H1 (cell line): ENCODE measurements around the gene BAG1. TPM values are rescaled to one million over a fixed set of nuclear protein-coding genes. Genes with fewer than 3 reads are reported as not detected.

Source experiments
- CTCF ChIA-PET: fragments of 300-600 bp; sonication (Branson Sonifier 250); formaldehyde crosslinking; loops from one replicate; lab custom pipeline; 2021; ENCODE audit not compliant: partially characterized antibody; lab: Charles Lee
- POLR2A ChIA-PET: fragments of 300-600 bp; sonication (Branson Sonifier 250); formaldehyde crosslinking; loops from one replicate; lab custom pipeline; 2021; ENCODE audit warnings: inconsistent platforms; ENCODE audit not compliant: partially characterized antibody; lab: Charles Lee
- DNase-seq, 2 experiments: peaks; one replicate each; pipeline versions ENCODE4 v3.0.0 to v3.0.0-alpha.2; 2010 to 2022; ENCODE audit warnings: low spot score in 2 of 2, low read depth in 1 of 2, mixed read lengths in 1 of 2
- FAIRE-seq: peaks from 2 replicates; lab custom pipeline; 2011; peaks lifted over from hg19 to GRCh38; lab: Jason Lieb, UNC
- H2AFZ ChIP-seq: 2 replicates; pipeline ENCODE4 v1.8.1; 2012; ENCODE audit warnings: low read length, inconsistent platforms
- H2AK5ac ChIP-seq: 2 replicates; pipeline ENCODE4 v1.6.1; 2013; ENCODE audit warnings: low read depth, low read length
- H2BK120ac ChIP-seq: replicated peaks from 2 replicates; pipeline ENCODE3; 2013; ENCODE audit warnings: low read depth, low read length, inconsistent platforms
- H2BK12ac ChIP-seq: 2 replicates; pipeline ENCODE4 v1.6.1; 2013; ENCODE audit warnings: low read depth, low read length
- H2BK15ac ChIP-seq: 2 replicates; pipeline ENCODE4 v1.6.1; 2013; ENCODE audit warnings: low read length
- H2BK20ac ChIP-seq: 2 replicates; pipeline ENCODE4 v1.6.1; 2013; ENCODE audit warnings: low read length
- H2BK5ac ChIP-seq: 2 replicates; pipeline ENCODE4 v1.6.1; 2013; ENCODE audit warnings: low read depth, low read length
- H3K14ac ChIP-seq: 2 replicates; pipeline ENCODE4 v1.6.1; 2013; ENCODE audit warnings: inconsistent platforms; ENCODE audit not compliant: insufficient read length
- H3K18ac ChIP-seq: 2 replicates; pipeline ENCODE4 v1.6.1; 2013; ENCODE audit warnings: low read length; ENCODE audit errors: extremely low read depth
- H3K23ac ChIP-seq: 2 replicates; pipeline ENCODE4 v1.6.1; 2013; ENCODE audit warnings: inconsistent platforms; ENCODE audit not compliant: insufficient read length
- H3K23me2 ChIP-seq: 2 replicates; pipeline ENCODE4 v1.6.1; 2013; ENCODE audit warnings: low read depth, low read length
- H3K27ac ChIP-seq: 2 replicates; pipeline ENCODE4 v1.6.1; 2011; ENCODE audit warnings: low read depth, low read length, inconsistent platforms
- H3K27me3 ChIP-seq, 4 experiments: replicated peaks in 1 of 4; 1 replicate in 1 of 4; 2 replicates in 3 of 4; pipeline versions ENCODE4 v1.6.1 to v1.8.1; 2011 to 2013; ENCODE audit warnings: low read length in 3 of 4, mild to moderate bottlenecking in 3 of 4, inconsistent platforms in 2 of 4, mixed read lengths in 2 of 4, moderate library complexity in 1 of 4; ENCODE audit not compliant: control insufficient read depth in 3 of 4, insufficient read depth in 3 of 4; ENCODE audit errors: extremely low read depth in 1 of 4
- H3K36me3 ChIP-seq, 4 experiments: 2 replicates each; pipeline versions ENCODE4 v1.6.1 to v1.8.1; 2011 to 2013; ENCODE audit warnings: mild to moderate bottlenecking in 4 of 4, low read length in 3 of 4, moderate library complexity in 2 of 4, control low read depth in 1 of 4, inconsistent platforms in 1 of 4; ENCODE audit not compliant: insufficient read depth in 4 of 4, control insufficient read depth in 2 of 4
- H3K4ac ChIP-seq: replicated peaks from 2 replicates; pipeline ENCODE3; 2013; ENCODE audit warnings: low read length, low read depth, mixed read lengths, inconsistent platforms; ENCODE audit not compliant: insufficient read length
- H3K4me1 ChIP-seq, 4 experiments: replicated peaks in 1 of 4; 1 replicate in 1 of 4; 2 replicates in 3 of 4; pipeline versions ENCODE4 v1.6.1 to v1.8.1; 2011 to 2013; ENCODE audit warnings: low read length in 3 of 4, inconsistent platforms in 2 of 4, mixed read lengths in 1 of 4; ENCODE audit not compliant: insufficient read depth in 4 of 4, control insufficient read depth in 3 of 4
- H3K4me2 ChIP-seq, 2 experiments: 2 replicates each; pipeline versions ENCODE4 v1.6.1 to v1.8.1; 2011 to 2013; ENCODE audit warnings: low read depth in 2 of 2, low read length in 2 of 2, control low read depth in 1 of 2, inconsistent platforms in 1 of 2, mild to moderate bottlenecking in 1 of 2; ENCODE audit not compliant: insufficient read depth in 1 of 2
- H3K4me3 ChIP-seq, 4 experiments: fragments of 200-600, 300-600 bp in 1 of 4; sonication (generic), shearing (Covaris generic), sonication (Bioruptor Twin) in 1 of 4; 2 replicates each; pipeline versions ENCODE4 v1.5.1 to v1.8.1; 2011 to 2016; ENCODE audit warnings: low read length in 4 of 4, low read depth in 3 of 4, control low read depth in 2 of 4, inconsistent platforms in 2 of 4, mild to moderate bottlenecking in 2 of 4, mixed read lengths in 1 of 4, moderate library complexity in 1 of 4; ENCODE audit not compliant: insufficient read depth in 2 of 4; ENCODE audit errors: extremely low read depth in 1 of 4
- H3K56ac ChIP-seq: replicated peaks from 2 replicates; pipeline ENCODE3; 2013; ENCODE audit warnings: low read depth, mild to moderate bottlenecking, mixed read lengths, low read length, inconsistent platforms; ENCODE audit not compliant: insufficient read length
- H3K79me1 ChIP-seq: 2 replicates; pipeline ENCODE4 v1.6.1; 2013; ENCODE audit warnings: low read depth, low read length, control low read depth
- H3K79me2 ChIP-seq, 2 experiments: 2 replicates each; pipeline versions ENCODE4 v1.6.1 to v1.8.1; 2012 to 2013; ENCODE audit warnings: low read length in 2 of 2, mild to moderate bottlenecking in 2 of 2, inconsistent platforms in 1 of 2; ENCODE audit not compliant: insufficient read depth in 2 of 2, control insufficient read depth in 1 of 2
- H3K9ac ChIP-seq, 4 experiments: replicated peaks in 1 of 4; 1 replicate in 1 of 4; 2 replicates in 3 of 4; pipeline versions ENCODE4 v1.6.1 to v1.8.1; 2011 to 2013; ENCODE audit warnings: low read depth in 3 of 4, low read length in 3 of 4, control low read depth in 2 of 4, mild to moderate bottlenecking in 2 of 4, moderate library complexity in 2 of 4, inconsistent platforms in 1 of 4; ENCODE audit errors: extremely low read depth in 1 of 4
- H3K9me3 ChIP-seq, 2 experiments: 2 replicates each; pipeline versions ENCODE4 v1.6.1 to v1.8.1; 2012 to 2013; ENCODE audit warnings: mild to moderate bottlenecking in 2 of 2, moderate library complexity in 2 of 2, control low read depth in 1 of 2, inconsistent platforms in 1 of 2, low read depth in 1 of 2, low read length in 1 of 2, mixed read lengths in 1 of 2; ENCODE audit not compliant: insufficient read depth in 2 of 2
- H4K20me1 ChIP-seq, 2 experiments: replicated peaks in 1 of 2; 2 replicates each; pipeline versions ENCODE3 to v1.8.1; 2011 to 2013; ENCODE audit warnings: inconsistent platforms in 2 of 2, low read length in 2 of 2, mild to moderate bottlenecking in 1 of 2; ENCODE audit not compliant: insufficient read depth in 2 of 2, control insufficient read depth in 1 of 2
- H4K5ac ChIP-seq: 2 replicates; pipeline ENCODE4 v1.6.1; 2013; ENCODE audit warnings: low read length, low read depth, mixed read lengths, inconsistent platforms; ENCODE audit not compliant: insufficient read length
- H4K8ac ChIP-seq: 2 replicates; pipeline ENCODE4 v1.8.0; 2013; ENCODE audit warnings: mild to moderate bottlenecking, moderate library complexity, low read length, inconsistent platforms; ENCODE audit not compliant: insufficient read depth; ENCODE audit errors: extremely low read depth
- H4K91ac ChIP-seq: replicated peaks from 2 replicates; pipeline ENCODE3; 2013; ENCODE audit warnings: low read length, mixed read lengths, inconsistent platforms; ENCODE audit not compliant: insufficient read length
- ASH2L ChIP-seq: fragments of 200-600, 300-600 bp; sonication (generic); IDR thresholded peaks from one replicate; pipeline ENCODE4 v1.7.1; 2017; ENCODE audit warnings: low read length
- BACH1 ChIP-seq: IDR thresholded peaks from 2 replicates; pipeline ENCODE4 v1.6.1; 2012; ENCODE audit warnings: low read length, improper control_type of control experiment
- BRCA1 ChIP-seq: IDR thresholded peaks from 2 replicates; pipeline ENCODE4 v1.6.1; 2012; ENCODE audit warnings: low read depth, low read length, improper control_type of control experiment
- CHD2 ChIP-seq: IDR thresholded peaks from 2 replicates; pipeline ENCODE4 v1.6.1; 2012; ENCODE audit warnings: low read length, improper control_type of control experiment
- KDM4A ChIP-seq: IDR thresholded peaks from one replicate; pipeline ENCODE4 v1.7.1; 2012; ENCODE audit warnings: low read depth, mild to moderate bottlenecking, moderate library complexity, low read length, inconsistent platforms; ENCODE audit not compliant: severe bottlenecking
- KDM5A ChIP-seq: fragments of 200-600 bp; IDR thresholded peaks from 2 replicates; pipeline ENCODE4 v1.7.1; 2012; ENCODE audit warnings: mild to moderate bottlenecking, low read length, inconsistent platforms, mixed read lengths
- RAD21 ChIP-seq, 2 experiments: IDR thresholded peaks in 1 of 2; conservative IDR thresholded peaks in 1 of 2; 2 replicates each; pipeline ENCODE4 v1.6.1; 2011; ENCODE audit warnings: low read depth in 2 of 2, low read length in 2 of 2, improper control_type of control experiment in 1 of 2, inconsistent platforms in 1 of 2, mild to moderate bottlenecking in 1 of 2, moderate library complexity in 1 of 2
- SP1 ChIP-seq: IDR thresholded peaks from 2 replicates; pipeline ENCODE4 v1.6.1; 2011; ENCODE audit warnings: low read depth, low read length
- TBP ChIP-seq: IDR thresholded peaks from 2 replicates; pipeline ENCODE4 v1.6.1; 2011; ENCODE audit warnings: low read depth, low read length, improper control_type of control experiment
- USF2 ChIP-seq: IDR thresholded peaks from 2 replicates; pipeline ENCODE4 v1.6.1; 2011; ENCODE audit warnings: low read length, improper control_type of control experiment
- YY1 ChIP-seq: IDR thresholded peaks from 2 replicates; pipeline ENCODE4 v1.6.1; 2011; ENCODE audit warnings: low read depth, mild to moderate bottlenecking, low read length
- WGBS, 2 experiments: shearing (Covaris generic) in 1 of 2; methylation state at CpG; one replicate each; pipeline versions ENCODE4 v1.1.6 to v1.1.7; 2013 to 2015; ENCODE audit warnings: low lambda C conversion rate in 2 of 2, mixed read lengths in 2 of 2, inconsistent platforms in 1 of 2, low coverage in 1 of 2, missing lambda C conversion rate in 1 of 2; ENCODE audit not compliant: insufficient replicate concordance in 2 of 2, insufficient coverage in 1 of 2, insufficient read length in 1 of 2; ENCODE audit errors: extremely low coverage in 1 of 2, missing lambda C conversion rate in 1 of 2; 5-methylcytosine and 5-hydroxymethylcytosine counted together
- polyA plus RNA-seq, 7 experiments: library from polyadenylated mRNA; depleted of rRNA in 3 of 7; stranded (reverse) in 5 of 7; unstranded in 2 of 7; fragments of >200 nt in 5 of 7; fragments of 200-250 nt in 2 of 7; gene quantifications; 1 replicate in 5 of 7; 2 replicates in 1 of 7; 4 replicates in 1 of 7; pipeline versions ENCODE4 v1.2.1 to v1.2.3, GENCODE V29; 2011 to 2013; ENCODE audit warnings: missing spikeins in 2 of 7, mixed read lengths in 2 of 7
- total RNA-seq: library from RNA; stranded (reverse); fragmentation: NEBNext Ultra II Directional; extraction: Animal tissue kit (Norgen Biotek cat#: 25700); gene quantifications from 2 replicates; pipeline ENCODE4 v1.2.1, GENCODE V29; 2021

The BAG1 gene
- total and polyA plus RNA-seq, 2 of the 8 experiments (the other 6 are each of a cell fraction or from before 2014, with no cell fraction given), result 14.7 to 59.8 TPM

DNA sequence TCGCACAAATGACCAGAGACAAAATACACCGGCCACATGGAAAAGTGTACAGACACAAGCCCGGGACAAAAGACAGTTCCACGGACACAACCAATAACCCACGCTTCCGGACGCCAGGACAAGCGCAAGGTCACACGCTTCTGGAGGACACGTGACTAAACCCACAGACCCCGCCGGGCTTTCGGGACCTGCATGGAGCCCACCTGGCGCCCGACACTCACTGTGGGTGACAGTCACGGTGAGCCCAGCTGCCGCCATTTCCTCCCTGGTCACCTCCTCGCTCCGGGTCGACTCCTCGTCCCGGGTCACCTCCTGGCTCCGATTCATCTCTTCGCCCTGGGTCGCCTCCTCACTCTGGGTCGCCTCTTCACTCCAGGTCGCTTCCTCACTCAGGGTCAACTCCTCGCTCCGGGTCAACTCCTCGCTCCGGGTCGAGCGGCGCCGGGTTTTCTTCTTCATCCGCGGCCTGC, 470 bp downstream of the BAG1 start:
- H3K9me3 ChIP-seq, result no peaks in the 10 kb centered on the region
- H4K8ac ChIP-seq, result peak overlapping the region; percentile 93
- peak overlapping the region; percentile 83 to 89 (median 86) for H3K9ac ChIP-seq
- H3K4me3 ChIP-seq, result peak overlapping the region; percentile 86 to 99 (median 96)
- CTCF ChIA-PET, result interaction anchor here (0.7 to 1.4 kb wide), 4 partner anchors 16 to 38 kb away, joined by 3 to 4 read pairs (median 3); no protein-coding TSS in a partner anchor
- no peak for FAIRE-seq
- peak overlapping the region; percentile 60 for H2AFZ ChIP-seq
- peaks cover 10 to 31% of the 10 kb centered on the region in 2 experiments for H3K79me2 ChIP-seq
- 0 out of 2 replicates have a peak overlapping the region, but pooled peaks have one; percentile 55 for H2BK12ac ChIP-seq
- WGBS, 2 experiments, result 2% methylated on average over 28 of the region's 37 CpGs; no CpG with 5 or more reads in 1 of the 2 experiments
- H2BK5ac ChIP-seq, result peak overlapping the region; percentile 67
- no peak overlapping the region for H2BK15ac ChIP-seq
- H4K5ac ChIP-seq, result peak overlapping the region; percentile 9
- H4K91ac ChIP-seq, result peak overlapping the region; percentile 10
- H3K23ac ChIP-seq, result no peak overlapping the region
- H3K36me3 ChIP-seq, result peaks cover 16 to 45% (median 32%) of the 10 kb centered on the region in 4 experiments
- H3K4me1 ChIP-seq, result peaks cover 0 to 2% (median 2%) of the 10 kb centered on the region in 4 experiments; a peak in 2 of 7 replicates
- peak overlapping the region; percentile 67 for H3K18ac ChIP-seq
- H3K27ac ChIP-seq, result peak overlapping the region; percentile 31
- H2AK5ac ChIP-seq, result peak overlapping the region; percentile 29; the same call in 1 of the 2 replicates
- POLR2A ChIA-PET, result interaction anchor here (0.8 to 3.8 kb wide), 10 partner anchors 10 to 239 kb away, joined by 3 to 29 read pairs (median 5); partner anchors contain the start of genes DNAJA1 and NFX1
- H2BK120ac ChIP-seq, result no peak overlapping the region
- peak overlapping the region; percentile 66 for H3K4ac ChIP-seq
- peaks cover 13% of the 10 kb centered on the region for H3K23me2 ChIP-seq
- DNase-seq, result no peak
- no peaks in the 10 kb centered on the region for H4K20me1 ChIP-seq
- H3K4me2 ChIP-seq, result peak overlapping the region; percentile 82 to 91
- no peak overlapping the region for H2BK20ac ChIP-seq
- H3K79me1 ChIP-seq, result 0 out of 2 replicates have a peak, but pooled peaks cover 4% of the 10 kb centered on the region
- H3K56ac ChIP-seq, result peak overlapping the region; percentile 89
- H3K27me3 ChIP-seq, result no peaks in the 10 kb centered on the region
- H3K14ac ChIP-seq, result no peak overlapping the region
- TF ChIP-seq RAD21 (IDR thresholded peaks at IDR 0.05 in 1 of 2, conservative IDR thresholded peaks at IDR 0.05 in 1 of 2; ENCODE audit: low read depth in 2 of 2, low read length in 2 of 2), result no peak
- TF ChIP-seq ASH2L, result peak; percentile 61
- peak; percentile 45; the same call in 1 of the 2 replicates for TF ChIP-seq USF2
- peak; percentile 26; the same call in 1 of the 2 replicates for TF ChIP-seq YY1
- TF ChIP-seq KDM4A, result peak; percentile 98
- TF ChIP-seq SP1, result 0 out of 2 replicates have a peak, but pooled peaks have one; percentile 38
- no peak for TF ChIP-seq BRCA1
- TF ChIP-seq TBP, result no peak
- TF ChIP-seq BACH1, result no peak
- no peak for TF ChIP-seq CHD2
- 0 out of 2 replicates have a peak, but pooled peaks have one; percentile 33 for TF ChIP-seq KDM5A
